HG02885 (cell line): Measurements from ENCODE around the gene PCSK7.
A peak's percentile ranks its signal among the peaks of the same experiment; 100 is the strongest.

Experiments used
- ATAC-seq: cut with Tn5 transposase; IDR thresholded peaks from one replicate; pipeline ENCODE4 v1.9.1; 2021; ENCODE audit warnings: mild to moderate bottlenecking; ENCODE audit not compliant: unreplicated experiment, poor library complexity

PCSK7 gene

DNA sequence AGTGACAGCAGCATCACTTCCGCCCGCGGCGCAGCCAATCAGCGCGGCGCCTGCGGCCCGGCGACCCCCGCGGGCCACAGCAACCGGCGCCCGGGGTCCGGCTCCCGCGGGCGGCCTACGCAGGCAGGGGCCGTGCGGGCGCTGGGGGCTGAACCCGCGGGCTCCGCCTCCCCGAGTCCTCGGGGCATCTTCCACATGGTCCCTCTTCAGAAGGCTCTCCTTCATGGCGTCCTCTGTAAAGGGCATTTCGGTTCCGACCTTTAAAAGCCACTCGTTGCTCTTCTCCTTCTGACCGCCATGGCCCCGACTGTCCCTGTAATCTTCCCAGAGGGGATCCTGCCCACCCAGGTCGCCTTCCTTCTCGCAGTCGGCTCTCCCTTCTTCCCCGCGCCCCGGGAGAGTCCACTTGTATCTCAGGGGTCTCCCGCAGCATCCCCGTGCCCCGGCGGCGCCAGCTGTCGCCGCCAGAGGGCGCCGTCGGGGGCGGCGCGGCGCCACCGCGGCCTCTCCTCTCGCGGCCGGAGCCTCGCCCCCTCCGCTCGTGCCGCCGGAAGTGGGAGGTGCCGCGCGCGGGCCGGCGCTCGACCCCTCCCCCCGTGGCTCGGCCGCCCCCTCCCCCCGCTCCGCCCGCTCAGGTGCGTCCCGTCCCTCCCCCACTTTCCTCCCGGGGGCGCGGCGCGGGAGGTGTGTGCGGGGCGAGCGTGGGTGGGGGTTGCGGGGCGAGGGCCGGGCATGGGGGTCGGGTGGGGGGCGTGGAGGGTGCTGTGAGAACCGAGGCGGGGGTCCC is 412 bp upstream of the PCSK7 start, which contains the start of gene RNF214:
Gene RNF214 (plus strand): TSS at position 580 of the 787 bp plus-strand sequence. CDS start 1,602 bp downstream, outside the sequence.
- peak; percentile 77 for ATAC-seq

- ATAC-seq: no peak
Observed at GRCh38 chr11:117230999-117231841, 653 bp downstream of the PCSK7 start.

GRCh38 chr11:117230286-117230961 is 1.4 kb downstream of the PCSK7 start:
- no peak for ATAC-seq

DNA sequence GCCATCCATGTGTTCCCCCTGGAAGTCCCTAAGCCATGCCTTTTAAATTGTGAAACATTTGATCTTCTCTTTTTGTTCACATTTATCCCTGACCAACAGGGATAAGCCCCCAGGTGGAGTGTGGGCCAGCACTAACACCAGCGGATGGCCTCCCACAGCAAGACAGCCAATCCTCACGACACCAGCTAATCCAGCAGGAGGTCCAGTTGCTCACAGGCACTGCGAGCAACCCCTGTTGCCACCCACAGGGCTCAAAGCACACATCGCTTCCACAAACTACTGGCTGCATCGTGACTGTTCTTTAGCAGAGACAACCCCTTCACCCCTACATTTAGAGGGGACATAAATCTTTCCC is 2.0 kb downstream of the PCSK7 start:
- ATAC-seq: no peak

- no peak for ATAC-seq
Observed at GRCh38 chr11:117229411-117229810, 2.5 kb downstream of the PCSK7 start.

DNA sequence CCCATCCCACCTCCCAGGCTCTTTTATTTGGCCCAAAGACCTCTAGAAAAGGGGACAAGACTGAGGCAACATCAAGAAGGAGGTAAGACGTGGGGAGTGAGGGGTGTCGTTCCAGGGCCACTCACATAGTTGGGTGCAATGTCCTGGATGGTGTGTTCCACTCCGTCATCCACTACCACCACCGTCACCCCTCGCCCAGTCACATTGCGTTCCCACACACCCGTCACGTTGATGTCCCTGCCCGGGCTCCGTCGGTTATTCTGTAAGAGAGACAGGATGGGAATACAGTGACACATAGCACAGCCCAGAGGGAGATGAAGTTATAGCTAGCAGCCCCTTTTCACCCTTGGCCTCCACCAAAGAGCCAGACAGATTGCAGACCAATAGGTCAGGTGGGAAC is 3.8 kb downstream of the PCSK7 start:
- ATAC-seq: no peak

DNA sequence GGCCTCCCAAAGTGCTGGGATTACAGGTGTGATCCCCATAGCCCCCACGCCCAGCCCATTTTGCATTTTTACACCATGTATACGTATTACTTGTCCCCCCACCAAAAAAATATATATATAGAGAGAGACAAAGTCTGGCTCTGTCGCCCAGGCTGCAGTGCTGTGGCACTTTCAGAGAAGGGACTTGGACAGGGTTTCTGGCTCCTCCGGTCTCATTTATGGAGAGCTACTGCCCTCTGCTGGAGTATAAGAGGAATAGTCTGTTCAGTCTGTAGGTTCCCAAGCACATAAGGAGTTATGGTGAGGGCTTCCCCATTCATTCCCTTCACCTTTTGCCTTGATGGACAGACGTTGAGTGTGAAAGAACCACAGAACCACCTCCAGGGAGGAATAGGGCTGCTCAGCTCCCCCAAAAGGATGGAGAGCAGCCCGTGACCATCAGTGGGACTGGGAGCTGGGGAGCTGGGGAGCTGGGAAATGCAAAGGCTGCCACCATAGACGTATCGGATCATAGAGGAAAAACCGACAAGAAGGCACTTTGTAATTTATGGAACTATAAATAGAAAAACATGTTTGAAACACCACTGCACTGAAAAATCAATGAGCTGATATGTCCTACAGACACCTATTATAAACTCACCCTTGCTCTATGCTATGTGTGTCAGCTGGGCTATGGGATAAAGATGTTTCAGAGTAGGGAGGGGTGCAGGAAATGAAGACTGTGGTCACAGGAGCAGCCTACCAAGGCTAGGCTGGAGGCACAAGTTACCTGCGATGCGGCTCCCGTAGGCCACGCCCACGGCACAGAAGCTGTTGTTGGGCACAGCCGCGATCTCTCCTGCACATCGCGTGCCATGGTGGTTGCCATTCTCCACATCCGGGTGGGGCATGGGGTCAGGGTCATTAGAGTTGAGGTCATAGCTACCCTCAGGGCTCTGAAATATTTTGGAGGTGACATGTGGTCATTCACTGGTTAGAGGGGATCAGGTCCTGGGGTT is 5.2 kb downstream of the PCSK7 start:
- ATAC-seq: peak; percentile 65

- ATAC-seq: no peak
Observed at GRCh38 chr11:117225553-117226170, 6.2 kb downstream of the PCSK7 start.

GRCh38 chr11:117223741-117224689 is 7.9 kb downstream of the PCSK7 start:
- no peak for ATAC-seq

GRCh38 chr11:117222991-117223740 is 8.7 kb downstream of the PCSK7 start:
- no peak for ATAC-seq

- ATAC-seq: no peak
Observed at GRCh38 chr11:117221775-117222517, 9.9 kb downstream of the PCSK7 start.

DNA sequence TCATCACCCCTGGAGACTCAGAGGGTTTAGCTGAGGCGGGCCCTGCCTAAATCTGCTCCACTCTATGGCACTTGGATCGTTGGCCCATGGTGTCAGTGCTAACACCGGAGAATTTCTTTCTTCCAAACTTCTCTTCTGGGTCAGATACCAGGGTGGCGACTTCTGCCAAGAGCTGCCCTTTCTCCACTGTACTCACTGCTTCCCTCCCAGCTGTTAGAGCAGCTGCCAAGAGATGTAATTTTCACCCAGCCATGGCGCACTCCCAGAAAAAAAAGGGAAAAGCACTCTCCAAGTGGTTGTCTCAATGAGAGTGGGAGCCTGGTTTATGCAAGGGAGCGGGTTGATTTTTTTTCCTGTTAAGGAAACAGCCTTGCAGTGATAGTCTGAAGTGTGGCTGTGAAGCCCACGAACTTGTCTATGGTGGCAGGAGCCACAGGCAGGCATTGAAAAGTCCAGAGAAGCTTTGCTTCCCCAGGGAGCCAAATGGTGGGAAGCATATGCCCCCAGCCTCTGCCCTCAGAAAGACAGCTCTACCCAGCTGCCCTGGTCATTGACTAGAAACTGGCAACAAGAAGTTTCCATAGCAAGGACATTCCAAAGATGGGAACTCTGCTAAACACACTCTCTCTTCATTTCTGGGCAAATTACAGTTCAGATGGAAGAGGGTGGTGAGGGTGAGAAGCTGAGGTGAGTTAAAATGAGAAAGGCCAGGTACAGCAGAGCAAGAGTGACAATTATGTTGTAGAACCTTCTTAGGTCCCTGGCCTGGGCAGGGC is 10.7 kb downstream of the PCSK7 start:
- ATAC-seq: no peak

DNA sequence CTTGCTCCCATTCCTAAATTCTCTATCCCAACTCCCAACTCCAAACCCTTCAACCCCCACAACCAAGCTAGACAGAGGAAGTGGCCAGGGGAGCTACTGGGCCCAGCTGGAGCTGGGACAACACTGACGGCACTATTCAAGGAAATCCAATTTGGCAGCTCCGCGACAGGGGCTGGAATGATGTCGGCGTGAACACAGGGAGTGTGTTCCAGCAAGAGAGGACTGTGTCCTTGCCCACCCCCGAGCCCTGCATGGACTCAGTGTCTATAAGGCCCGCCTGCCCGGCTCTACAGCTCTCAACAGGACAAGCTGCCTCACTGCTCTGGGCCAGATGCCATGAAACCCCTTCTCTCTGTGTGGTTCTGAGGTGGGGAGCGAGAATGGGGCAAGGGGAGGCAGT is 11.3 kb downstream of the PCSK7 start:
- no peak for ATAC-seq

DNA sequence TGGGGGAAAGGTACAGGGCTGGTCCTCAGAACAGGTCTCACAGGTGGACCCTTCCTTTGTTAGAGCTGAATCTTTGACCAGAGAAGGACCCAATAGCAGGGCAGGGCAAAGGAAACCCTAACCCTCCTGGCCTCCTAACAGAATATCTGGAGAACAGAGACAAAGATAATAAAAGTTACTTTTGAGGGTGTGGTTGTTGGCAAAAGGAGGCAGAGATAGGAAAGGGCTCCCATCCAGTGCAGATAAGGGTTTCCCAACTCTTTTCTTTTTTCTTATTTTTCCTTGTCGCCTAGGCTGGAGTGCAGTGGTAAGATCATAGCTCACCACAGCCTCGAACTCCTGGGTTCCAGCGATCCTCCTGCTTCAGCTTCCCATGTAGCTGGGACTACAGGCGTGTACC is 11.9 kb downstream of the PCSK7 start:
- no peak for ATAC-seq

- ATAC-seq: no peak
Observed at GRCh38 chr11:117219455-117219854, 12.4 kb downstream of the PCSK7 start.

GRCh38 chr11:117219001-117219400 is 12.9 kb downstream of the PCSK7 start:
- ATAC-seq: no peak
